GM21529 (cell line): ENCODE data around the gene ESR2.

Experiments
- ATAC-seq: cut with Tn5 transposase; IDR thresholded peaks from one replicate; pipeline ENCODE4 v1.9.1; 2021; ENCODE audit not compliant: unreplicated experiment

Gene ESR2

GRCh38 chr14:64092940-64093339 lies 201.2 kb downstream of the ESR2 start:
- no peak for ATAC-seq

GRCh38 chr14:64092338-64092737 lies 201.8 kb downstream of the ESR2 start:
- no peak for ATAC-seq

- ATAC-seq: no peak
Observed at GRCh38 chr14:64091217-64091616, 203.0 kb downstream of the ESR2 start.

GRCh38 chr14:64089920-64090319 lies 204.3 kb downstream of the ESR2 start:
- ATAC-seq: no peak

GRCh38 chr14:64088647-64088964 lies 205.6 kb downstream of the ESR2 start:
- no peak for ATAC-seq

GRCh38 chr14:64082837-64083236 lies 211.3 kb downstream of the ESR2 start:
- ATAC-seq: no peak

GRCh38 chr14:64081174-64081746 lies 212.9 kb downstream of the ESR2 start:
- ATAC-seq: no peak

- no peak for ATAC-seq
Observed at GRCh38 chr14:64080452-64080851, 213.7 kb downstream of the ESR2 start.

GRCh38 chr14:64075613-64076005 lies 218.6 kb downstream of the ESR2 start:
- ATAC-seq: no peak

- ATAC-seq: no peak
Observed at GRCh38 chr14:64074961-64075612, 219.1 kb downstream of the ESR2 start.

- no peak for ATAC-seq
Observed at GRCh38 chr14:64069634-64070359, 224.4 kb downstream of the ESR2 start.

- no peak for ATAC-seq
Observed at GRCh38 chr14:64064447-64064846, 229.7 kb downstream of the ESR2 start.

- ATAC-seq: no peak
Observed at GRCh38 chr14:64062381-64063115, 231.6 kb downstream of the ESR2 start.

- no peak for ATAC-seq
Observed at GRCh38 chr14:64061706-64062105, 232.5 kb downstream of the ESR2 start.

GRCh38 chr14:64061115-64061514 lies 233.1 kb downstream of the ESR2 start:
- ATAC-seq: no peak

GRCh38 chr14:64060648-64061096 lies 233.5 kb downstream of the ESR2 start:
- ATAC-seq: no peak

- no peak for ATAC-seq
Observed at GRCh38 chr14:64060199-64060545, 234.0 kb downstream of the ESR2 start.

GRCh38 chr14:64059454-64060198 lies 234.5 kb downstream of the ESR2 start:
- no peak for ATAC-seq

GRCh38 chr14:64053694-64054669 lies 240.2 kb downstream of the ESR2 start:
- no peak for ATAC-seq
